CD14-positive monocyte (primary cell): Measurements from ENCODE around the gene ARMC9. TPM values are rescaled to one million over a fixed set of nuclear protein-coding genes. Genes with fewer than 3 reads are reported as not detected.

Experiments used
- DNase-seq, 3 donors: peaks; one replicate each; pipeline ENCODE4 v3.0.0-alpha.2; 2011 to 2022
- H2AFZ ChIP-seq: 2 replicates; pipeline ENCODE4 v1.6.0; 2012; ENCODE audit warnings: mild to moderate bottlenecking, low read depth, low read length, inconsistent platforms; ENCODE audit not compliant: insufficient read depth, poor library complexity, severe bottlenecking
- H3K27ac ChIP-seq, 2 donors: 1 replicate in 1 of 2; 2 replicates in 1 of 2; pipeline ENCODE4 v1.5.1; 2012 to 2013; ENCODE audit warnings: low read length in 2 of 2, control low read depth in 1 of 2, inconsistent platforms in 1 of 2, low read depth in 1 of 2, mild to moderate bottlenecking in 1 of 2
- H3K27me3 ChIP-seq, 2 donors: one replicate each; pipeline versions ENCODE4 v1.6.0 to v1.6.1; 2011 to 2013; ENCODE audit warnings: low read length in 2 of 2; ENCODE audit not compliant: control insufficient read depth in 2 of 2, insufficient read depth in 2 of 2
- H3K36me3 ChIP-seq, 2 donors: replicated peaks in 1 of 2; 1 replicate in 1 of 2; 2 replicates in 1 of 2; pipeline versions ENCODE4 v1.5.1 to v1.6.1; 2012 to 2013; ENCODE audit warnings: low read length in 2 of 2, control low read depth in 1 of 2, inconsistent platforms in 1 of 2, mild to moderate bottlenecking in 1 of 2; ENCODE audit not compliant: insufficient read depth in 2 of 2, control insufficient read depth in 1 of 2
- H3K4me1 ChIP-seq, 2 donors: 1 replicate in 1 of 2; 2 replicates in 1 of 2; pipeline versions ENCODE4 v1.5.1 to v1.6.1; 2012 to 2013; ENCODE audit warnings: low read length in 2 of 2, control low read depth in 1 of 2, inconsistent platforms in 1 of 2, mild to moderate bottlenecking in 1 of 2, moderate library complexity in 1 of 2; ENCODE audit not compliant: insufficient read depth in 2 of 2, control insufficient read depth in 1 of 2
- H3K4me2 ChIP-seq: replicated peaks from 2 replicates; pipeline ENCODE3; 2012; ENCODE audit warnings: low read length, moderate library complexity, mild to moderate bottlenecking; ENCODE audit not compliant: poor library complexity, severe bottlenecking; ENCODE audit errors: extremely low read depth
- H3K4me3 ChIP-seq, 3 experiments: fragments of 200-600 bp in 1 of 3; sonication (generic) in 1 of 3; replicated peaks in 1 of 3; 1 replicate in 2 of 3; 2 replicates in 1 of 3; pipeline ENCODE4 v1.5.1; 2011 to 2013; ENCODE audit warnings: low read length in 3 of 3, mild to moderate bottlenecking in 3 of 3, control low read depth in 2 of 3, low read depth in 2 of 3, inconsistent platforms in 1 of 3, moderate library complexity in 1 of 3
- H3K79me2 ChIP-seq: 2 replicates; pipeline ENCODE4 v1.6.0; 2012; ENCODE audit warnings: mild to moderate bottlenecking, control low read depth, inconsistent platforms, low read length, moderate library complexity; ENCODE audit not compliant: insufficient read depth
- H3K9ac ChIP-seq: 2 replicates; pipeline ENCODE4 v1.6.0; 2017; ENCODE audit warnings: low read length, mild to moderate bottlenecking; ENCODE audit not compliant: insufficient read depth, poor library complexity, severe bottlenecking
- H3K9me3 ChIP-seq, 2 donors: replicated peaks in 1 of 2; 1 replicate in 1 of 2; 2 replicates in 1 of 2; pipeline versions ENCODE4 v1.5.1 to v1.6.1; 2012 to 2013; ENCODE audit warnings: low read length in 2 of 2, control low read depth in 1 of 2; ENCODE audit not compliant: control insufficient read depth in 1 of 2, insufficient read depth in 1 of 2
- H4K20me1 ChIP-seq: 2 replicates; pipeline ENCODE4 v1.6.0; 2012; ENCODE audit warnings: mild to moderate bottlenecking, low read length, control low read depth, moderate library complexity; ENCODE audit not compliant: insufficient read depth
- H3K27ac Mint-ChIP-seq, 7 donors: one replicate each; pipeline ENCODE4 v1.8.0; 2020; ENCODE audit warnings: mild to moderate bottlenecking in 7 of 7, mixed read lengths in 7 of 7, moderate library complexity in 6 of 7, inconsistent platforms in 2 of 7
- H3K27me3 Mint-ChIP-seq, 3 donors: one replicate each; pipeline ENCODE4 v1.8.0; 2021 to 2022; ENCODE audit warnings: low read depth in 3 of 3, mild to moderate bottlenecking in 3 of 3, mixed read lengths in 3 of 3, moderate library complexity in 3 of 3, inconsistent platforms in 1 of 3
- H3K36me3 Mint-ChIP-seq, 2 donors: one replicate each; pipeline ENCODE4 v1.8.0; 2020; ENCODE audit warnings: mixed read lengths in 2 of 2, inconsistent platforms in 1 of 2, mild to moderate bottlenecking in 1 of 2
- H3K4me1 Mint-ChIP-seq: one replicate; pipeline ENCODE4 v1.8.0; 2020; ENCODE audit warnings: mild to moderate bottlenecking, mixed read lengths
- H3K4me3 Mint-ChIP-seq, 2 donors: one replicate each; pipeline ENCODE4 v1.8.0; 2020; ENCODE audit warnings: mild to moderate bottlenecking in 2 of 2, mixed read lengths in 2 of 2, moderate library complexity in 1 of 2
- H3K9me3 Mint-ChIP-seq, 7 donors: one replicate each; pipeline ENCODE4 v1.8.0; 2020 to 2022; ENCODE audit warnings: mixed read lengths in 7 of 7, mild to moderate bottlenecking in 6 of 7, moderate library complexity in 6 of 7, inconsistent platforms in 2 of 7
- CTCF ChIP-seq: fragments of 200-600 bp; IDR thresholded peaks from one replicate; pipeline ENCODE4 v1.8.0; 2022; ENCODE audit warnings: antibody characterized with exemption, mild to moderate bottlenecking
- WGBS: methylation state at CpG from one replicate; pipeline ENCODE4 v1.1.5; 2013; ENCODE audit warnings: missing lambda C conversion rate; ENCODE audit not compliant: insufficient coverage; 5-methylcytosine and 5-hydroxymethylcytosine counted together
- intact Hi-C, 2 donors: fragments of 100-400 bp; cut with micrococcal nuclease; formaldehyde crosslinking; loops; one replicate each; pipeline versions ENCODE4 v1.15.0 to v1.15.1; 2023
- polyA plus RNA-seq, 3 donors: library from polyadenylated mRNA; depleted of rRNA in 1 of 3; unstranded in 2 of 3; stranded (reverse) in 1 of 3; fragments of 300-500 nt in 2 of 3; fragments of >200 nt in 1 of 3; fragmentation: Illumina TruSeq in 2 of 3; gene quantifications; 1 replicate in 2 of 3; 2 replicates in 1 of 3; pipeline ENCODE4 v1.2.3, GENCODE V29; 2012 to 2021

ARMC9 gene
- polyA plus RNA-seq, 3 donors, result 0.07 to 0.27 TPM; not detected in 1

- H3K4me3 Mint-ChIP-seq, result no peak overlapping the region
- Histone ChIP-seq H3K4me1 (peaks cover 26 to 29% of the 10 kb centered on the region in 2 donors), H3K9me3 (peaks cover 0 to 5% of the 10 kb centered on the region in 2 donors), H3K36me3 (no peaks in the 10 kb centered on the region), H3K4me2 (no peak overlapping the region), H3K79me2 (no peaks in the 10 kb centered on the region), H2AFZ (no peak overlapping the region), H3K27me3 (no peaks in the 10 kb centered on the region), H4K20me1 (no peaks in the 10 kb centered on the region), H3K27ac (no peak overlapping the region), H3K4me3 (no peak overlapping the region), H3K9ac (no peak overlapping the region)
- TF ChIP-seq CTCF, result no peak
- H3K36me3 Mint-ChIP-seq, result no peaks in the 10 kb centered on the region
- intact Hi-C loops, result no loop called here
- DNase-seq, result no peak
- WGBS, result 72% methylated on average over 6 of the region's 10 CpGs
- H3K9me3 Mint-ChIP-seq, result peaks cover 0 to 7% (median 3%) of the 10 kb centered on the region in 7 donors
- H3K27ac Mint-ChIP-seq, result peak overlapping the region in 2 of 7 donors; percentile 30 to 32
- H3K27me3 Mint-ChIP-seq, result peaks cover 0 to 2% (median 0%) of the 10 kb centered on the region in 3 donors
- H3K4me1 Mint-ChIP-seq, result peaks cover 29% of the 10 kb centered on the region
These were observed 161.0 kb downstream of the ARMC9 start for GRCh38 chr2:231359441-231359840.

GRCh38 chr2:231359948-231360347 is 161.5 kb downstream of the ARMC9 start:
- no peak for DNase-seq
- no peaks in the 10 kb centered on the region for H4K20me1 ChIP-seq
- H2AFZ ChIP-seq, result no peak overlapping the region
- 93% methylated on average over 9 of the region's 11 CpGs for WGBS
- no peak overlapping the region for H3K9ac ChIP-seq
- no peaks in the 10 kb centered on the region for H3K36me3 ChIP-seq
- intact Hi-C loops, result no loop called here
- peaks cover 0 to 7% (median 3%) of the 10 kb centered on the region in 7 donors for H3K9me3 Mint-ChIP-seq
- no peak overlapping the region for H3K27ac ChIP-seq
- peaks cover 32% of the 10 kb centered on the region for H3K4me1 Mint-ChIP-seq
- H3K79me2 ChIP-seq, result no peaks in the 10 kb centered on the region
- H3K27me3 Mint-ChIP-seq, result peaks cover 0 to 3% (median 0%) of the 10 kb centered on the region in 3 donors
- H3K36me3 Mint-ChIP-seq, result no peaks in the 10 kb centered on the region
- H3K4me3 Mint-ChIP-seq, result no peak overlapping the region
- H3K4me2 ChIP-seq, result no peak overlapping the region
- peak overlapping the region in 2 of 7 donors; percentile 31 to 32 for H3K27ac Mint-ChIP-seq
- H3K4me3 ChIP-seq, result no peak overlapping the region
- peaks cover 30 to 34% of the 10 kb centered on the region in 2 donors for H3K4me1 ChIP-seq
- peaks cover 0 to 5% of the 10 kb centered on the region in 2 donors for H3K9me3 ChIP-seq
- no peak for TF ChIP-seq CTCF
- no peaks in the 10 kb centered on the region for H3K27me3 ChIP-seq
